ENCODE results near the gene C3orf85.

- TF ChIP-seq, protein P1, sequence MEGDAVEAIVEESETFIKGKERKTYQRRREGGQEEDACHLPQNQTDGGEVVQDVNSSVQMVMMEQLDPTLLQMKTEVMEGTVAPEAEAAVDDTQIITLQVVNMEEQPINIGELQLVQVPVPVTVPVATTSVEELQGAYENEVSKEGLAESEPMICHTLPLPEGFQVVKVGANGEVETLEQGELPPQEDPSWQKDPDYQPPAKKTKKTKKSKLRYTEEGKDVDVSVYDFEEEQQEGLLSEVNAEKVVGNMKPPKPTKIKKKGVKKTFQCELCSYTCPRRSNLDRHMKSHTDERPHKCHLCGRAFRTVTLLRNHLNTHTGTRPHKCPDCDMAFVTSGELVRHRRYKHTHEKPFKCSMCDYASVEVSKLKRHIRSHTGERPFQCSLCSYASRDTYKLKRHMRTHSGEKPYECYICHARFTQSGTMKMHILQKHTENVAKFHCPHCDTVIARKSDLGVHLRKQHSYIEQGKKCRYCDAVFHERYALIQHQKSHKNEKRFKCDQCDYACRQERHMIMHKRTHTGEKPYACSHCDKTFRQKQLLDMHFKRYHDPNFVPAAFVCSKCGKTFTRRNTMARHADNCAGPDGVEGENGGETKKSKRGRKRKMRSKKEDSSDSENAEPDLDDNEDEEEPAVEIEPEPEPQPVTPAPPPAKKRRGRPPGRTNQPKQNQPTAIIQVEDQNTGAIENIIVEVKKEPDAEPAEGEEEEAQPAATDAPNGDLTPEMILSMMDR (IDR thresholded peaks at IDR 0.05): no peak
- no peak for TF ChIP-seq POLR2A (IDR thresholded peaks at IDR 0.05)
These were observed 21.8 kb upstream of the C3orf85 start for GRCh38 chr3:109114746-109115145.
